HEK293T (cell line): ENCODE measurements around the gene CAPN12.

Experiments used
- FOXK2 ChIP-seq: fragments of 450-650 bp; IDR thresholded peaks from 2 replicates; pipeline ENCODE4 v1.6.1; 2016; ENCODE audit warnings: mild to moderate bottlenecking
- SUZ12 ChIP-seq: fragments of 450-650 bp; IDR thresholded peaks from 2 replicates; pipeline ENCODE4 v1.6.1; 2016; ENCODE audit warnings: mild to moderate bottlenecking

- no peak for TF ChIP-seq FOXK2
- no peak for TF ChIP-seq SUZ12
Observed at GRCh38 chr19:38731654-38732301, 12.5 kb downstream of the CAPN12 start.
